HepG2 (cell line): ENCODE measurements around the gene HPS3. TPM values are rescaled to one million over a fixed set of nuclear protein-coding genes. Genes with fewer than 3 reads are reported as not detected.

Source experiments
- ATAC-seq: fragments of 200-7000 bp; cut with Tn5 transposase; 3 replicates; pipeline ENCODE4 v1.9.1; 2020; ENCODE audit warnings: mild to moderate bottlenecking, moderate library complexity
- Bru-seq: library from RNA; stranded (reverse); fragments of 400-500 nt; gene quantifications from one replicate; lab custom pipeline; 2021; lab: Mats Ljungman, UMichigan
- BruChase-seq, 2 experiments: library from RNA; stranded (reverse); fragments of 400-500 nt; gene quantifications; one replicate each; lab custom pipeline; 2021; lab: Mats Ljungman, UMichigan
- BruUV-seq: library from RNA; stranded (reverse); fragments of 400-500 nt; replicated peaks from 2 replicates; lab custom pipeline; 2021; lab: Mats Ljungman, UMichigan
- CTCF ChIA-PET: fragments of 300-600 bp; formaldehyde crosslinking; extraction: SDS; loops from one replicate; lab custom pipeline; 2021; ENCODE audit warnings: low total read pairs, inconsistent platforms, low intra/inter-chr PET ratio; lab: Yijun Ruan, JAX
- POLR2A ChIA-PET: fragments of 350-600 bp; sonication (Branson Sonifier 250); formaldehyde crosslinking; loops from one replicate; lab custom pipeline; 2020; ENCODE audit warnings: antibody characterized with exemption, inconsistent platforms; lab: Yijun Ruan, JAX
- DNase-seq: peaks from one replicate; pipeline ENCODE4 v3.0.0-alpha.2; 2015; ENCODE audit warnings: low spot score
- FAIRE-seq: peaks from 3 replicates; lab custom pipeline; 2011; peaks lifted over from hg19 to GRCh38; lab: Jason Lieb, UNC
- H2AFZ ChIP-seq: one replicate; pipeline ENCODE4 v1.6.1; 2011; ENCODE audit warnings: low read length, inconsistent platforms
- H3K27ac ChIP-seq: fragments of 300-600 bp; 3 replicates; pipeline ENCODE4 v1.8.0; 2011; ENCODE audit warnings: mixed run types, mild to moderate bottlenecking, mixed read lengths, low read length, inconsistent platforms; ENCODE audit not compliant: insufficient read depth; ENCODE audit errors: extremely low read length
- H3K27me3 ChIP-seq, 2 experiments: fragments of 200-600 bp in 1 of 2; 2 replicates in 1 of 2; 3 replicates in 1 of 2; pipeline versions ENCODE4 v1.6.0 to v1.8.0; 2011; ENCODE audit warnings: low read length in 2 of 2, mild to moderate bottlenecking in 2 of 2, moderate library complexity in 2 of 2, inconsistent platforms in 1 of 2; ENCODE audit not compliant: insufficient read depth in 2 of 2, control insufficient read depth in 1 of 2
- H3K36me3 ChIP-seq, 2 experiments: fragments of 200-600 bp in 1 of 2; replicated peaks in 1 of 2; 2 replicates in 1 of 2; 3 replicates in 1 of 2; pipeline versions ENCODE4 v1.5.1 to v1.8.0; 2011; ENCODE audit warnings: low read length in 2 of 2, inconsistent platforms in 1 of 2; ENCODE audit not compliant: insufficient read depth in 2 of 2, control insufficient read depth in 1 of 2
- H3K4me1 ChIP-seq: 2 replicates; pipeline ENCODE4 v1.5.1; 2012; ENCODE audit warnings: low read length, inconsistent platforms; ENCODE audit not compliant: insufficient read depth
- H3K4me2 ChIP-seq: 2 replicates; pipeline ENCODE4 v1.6.0; 2011; ENCODE audit warnings: low read depth, low read length, inconsistent platforms
- H3K4me3 ChIP-seq, 3 experiments: fragments of 200-600 bp in 1 of 3; sonication (generic), shearing (Covaris generic) in 1 of 3; replicated peaks in 1 of 3; 2 replicates each; pipeline ENCODE4 v1.5.1; 2011 to 2016; ENCODE audit warnings: low read length in 3 of 3, inconsistent platforms in 2 of 3, low read depth in 2 of 3, mild to moderate bottlenecking in 2 of 3, control low read depth in 1 of 3, mixed read lengths in 1 of 3; ENCODE audit not compliant: insufficient read depth in 1 of 3
- H3K79me2 ChIP-seq: one replicate; pipeline ENCODE4 v1.6.1; 2011; ENCODE audit warnings: low read length, inconsistent platforms; ENCODE audit not compliant: insufficient read depth
- H3K9ac ChIP-seq: 2 replicates; pipeline ENCODE4 v1.6.0; 2011; ENCODE audit warnings: mild to moderate bottlenecking, low read depth, low read length, inconsistent platforms; ENCODE audit not compliant: insufficient read depth
- H3K9me3 ChIP-seq: 2 replicates; pipeline ENCODE4 v1.5.1; 2012; ENCODE audit warnings: mild to moderate bottlenecking, low read length
- H4K20me1 ChIP-seq: 2 replicates; pipeline ENCODE4 v1.6.0; 2011; ENCODE audit warnings: inconsistent platforms, mild to moderate bottlenecking, low read length, moderate library complexity; ENCODE audit not compliant: insufficient read depth
- AGO2 ChIP-seq: fragments of 200-400 bp; formaldehyde crosslinking; optimal IDR thresholded peaks from 2 replicates; pipeline ENCODE3; 2017; ENCODE audit warnings: mild to moderate bottlenecking, low read depth, low read length, moderate library complexity
- ARHGAP35 ChIP-seq: sonication (generic); formaldehyde crosslinking; IDR thresholded peaks from 2 replicates; pipeline ENCODE4 v1.9.0; 2022; ENCODE audit warnings: mild to moderate bottlenecking, inconsistent platforms, moderate library complexity, missing genetic modification reagents, borderline replicate concordance
- JDP2 ChIP-seq: sonication (generic); formaldehyde crosslinking; IDR thresholded peaks from 2 replicates; pipeline ENCODE4 v1.8.1; 2022; ENCODE audit warnings: missing genetic modification reagents, borderline replicate concordance
- MAFF ChIP-seq: IDR thresholded peaks from 2 replicates; pipeline ENCODE4 v1.6.1; 2011; ENCODE audit warnings: low read depth, low read length, improper control_type of control experiment
- NFE2L2 ChIP-seq: fragments of 150-350 bp; IDR thresholded peaks from 2 replicates; pipeline ENCODE4 v1.6.1; 2014; ENCODE audit warnings: low read length
- NONO ChIP-seq, 2 experiments: fragments of 450-650 bp in 1 of 2; sonication (generic) in 1 of 2; formaldehyde crosslinking in 1 of 2; IDR thresholded peaks in 1 of 2; conservative IDR thresholded peaks in 1 of 2; 2 replicates each; pipeline versions ENCODE4 v1.6.1 to v1.8.0; 2017 to 2022; ENCODE audit warnings: mild to moderate bottlenecking in 1 of 2, missing genetic modification reagents in 1 of 2, moderate library complexity in 1 of 2
- PCBP2 ChIP-seq: fragments of 200-400 bp; formaldehyde crosslinking; optimal IDR thresholded peaks from 2 replicates; pipeline ENCODE3; 2018; ENCODE audit warnings: low read length, low read depth; ENCODE audit not compliant: poor library complexity, severe bottlenecking
- RORA ChIP-seq: sonication (generic); formaldehyde crosslinking; IDR thresholded peaks from 2 replicates; pipeline ENCODE4 v1.5.0; 2020; ENCODE audit warnings: mild to moderate bottlenecking, missing genetic modification reagents, moderate library complexity
- SIX4 ChIP-seq: sonication (generic); formaldehyde crosslinking; IDR thresholded peaks from 2 replicates; pipeline ENCODE4 v1.4.0; 2020; ENCODE audit warnings: missing genetic modification reagents
- SRY ChIP-seq: sonication (generic); formaldehyde crosslinking; IDR thresholded peaks from 2 replicates; pipeline ENCODE4 v1.8.0; 2022; ENCODE audit warnings: mild to moderate bottlenecking, missing genetic modification reagents
- TARDBP ChIP-seq: sonication (generic); formaldehyde crosslinking; IDR thresholded peaks from 2 replicates; pipeline ENCODE4 v1.8.0; 2022; ENCODE audit warnings: mild to moderate bottlenecking, missing genetic modification reagents
- TCF7L2 ChIP-seq: IDR thresholded peaks from 2 replicates; pipeline ENCODE4 v1.6.1; 2011; ENCODE audit warnings: mild to moderate bottlenecking, low read depth, low read length, moderate library complexity
- ZNF17 ChIP-seq: sonication (generic); formaldehyde crosslinking; IDR thresholded peaks from 2 replicates; pipeline ENCODE4 v1.5.0; 2020; ENCODE audit warnings: mild to moderate bottlenecking, missing genetic modification reagents
- ZNF232 ChIP-seq: sonication (generic); formaldehyde crosslinking; IDR thresholded peaks from 2 replicates; pipeline ENCODE4 v1.4.0; 2020; ENCODE audit warnings: missing genetic modification reagents, borderline replicate concordance
- ZNF441 ChIP-seq: sonication (generic); formaldehyde crosslinking; IDR thresholded peaks from 2 replicates; pipeline ENCODE4 v1.7.0; 2021; ENCODE audit warnings: missing genetic modification reagents, borderline replicate concordance
- ZNF563 ChIP-seq: sonication (generic); formaldehyde crosslinking; IDR thresholded peaks from 2 replicates; pipeline ENCODE4 v1.8.0; 2022; ENCODE audit warnings: mild to moderate bottlenecking, moderate library complexity, missing genetic modification reagents
- WGBS: methylation state at CpG from one replicate; pipeline ENCODE4 v1.1.6; 2017; ENCODE audit warnings: low lambda C conversion rate; 5-methylcytosine and 5-hydroxymethylcytosine counted together
- in situ Hi-C: cut with HindIII; loops from 2 replicates; pipeline ENCODE4 v1.10.0; 2017; ENCODE audit warnings: low pct_unique_long_range_greater_than_20kb; ENCODE audit not compliant: extremely low pct_ligation_motif_present
- intact Hi-C: fragments of 100-400 bp; cut with micrococcal nuclease; formaldehyde crosslinking; loops from one replicate; pipeline ENCODE4 v1.10.0; 2022; ENCODE audit not compliant: unreplicated experiment
- long read RNA-seq, 2 experiments: library from RNA in 1 of 2; library from polyadenylated mRNA in 1 of 2; stranded (forward) in 1 of 2; unstranded in 1 of 2; transcript quantifications; one replicate each; pipeline ENCODE4 v2.0.0, GENCODE V29; 2019 to 2022
- polyA minus RNA-seq, 3 experiments: library from RNA; depleted of rRNA, polyadenylated mRNA; stranded (reverse); fragments of >200 nt; gene quantifications; 2 replicates each; pipeline ENCODE4 v1.2.3, GENCODE V29; 2011; ENCODE audit warnings: low replicate concordance in 1 of 3
- polyA plus RNA-seq, 8 experiments: library from polyadenylated mRNA; depleted of rRNA in 3 of 8; stranded (reverse) in 7 of 8; unstranded in 1 of 8; fragments of >200 nt; fragmentation: Illumina TruSeq in 4 of 8; extraction: Trizol in 4 of 8; gene quantifications; 2 replicates each; pipeline versions ENCODE4 v1.2.1 to v1.2.3, GENCODE V29; 2011 to 2016; ENCODE audit warnings: low read depth in 4 of 8, missing spikeins in 1 of 8, mixed read lengths in 1 of 8; ENCODE audit not compliant: insufficient read depth in 1 of 8
- total RNA-seq, 5 experiments: library from RNA; depleted of rRNA; stranded (reverse); fragments of >200 nt; fragmentation: Illumina TruSeq; extraction: Trizol; gene quantifications; 2 replicates each; pipeline ENCODE4 v1.2.3, GENCODE V29; 2016; ENCODE audit warnings: low read depth in 1 of 5

HPS3 gene
- total RNA-seq (2016; rRNA removed; fragmentation: Illumina TruSeq; extraction: Trizol) = 18.9 and 23.6 TPM in 2 replicates
- total RNA-seq (2016; cell fraction: cytosol; rRNA removed; fragmentation: Illumina TruSeq; extraction: Trizol; ENCODE audit: low read depth) = 3.7 and 4.1 TPM in 2 replicates
- 18.6 and 23.4 TPM in 2 replicates for total RNA-seq (2016; cell fraction: insoluble cytoplasmic fraction; rRNA removed; fragmentation: Illumina TruSeq; extraction: Trizol)
- total RNA-seq (2016; cell fraction: membrane; rRNA removed; fragmentation: Illumina TruSeq; extraction: Trizol) = 11.2 and 11.3 TPM in 2 replicates
- total RNA-seq (2016; cell fraction: nucleus; rRNA removed; fragmentation: Illumina TruSeq; extraction: Trizol) = 12.3 and 14.7 TPM in 2 replicates
- 8.7 and 9.5 TPM in 2 replicates for polyA plus RNA-seq (2011; rRNA removed)
- 6.2 and 7.7 TPM in 2 replicates for polyA plus RNA-seq (2011; cell fraction: cytosol; rRNA removed)
- polyA plus RNA-seq (2011; cell fraction: nucleus; rRNA removed) = 8.2 and 10.9 TPM in 2 replicates
- polyA plus RNA-seq (2012) = 14.4 and 16.1 TPM in 2 replicates
- 4.9 and 5.6 TPM in 2 replicates for polyA plus RNA-seq (2016; cell fraction: cytosol; fragmentation: Illumina TruSeq; extraction: Trizol; ENCODE audit: low read depth)
- 22.4 and 24.1 TPM in 2 replicates for polyA plus RNA-seq (2016; cell fraction: insoluble cytoplasmic fraction; fragmentation: Illumina TruSeq; extraction: Trizol; ENCODE audit: low read depth)
- polyA plus RNA-seq (2016; cell fraction: membrane; fragmentation: Illumina TruSeq; extraction: Trizol; ENCODE audit: low read depth) = 5.6 and 8.1 TPM in 2 replicates
- polyA plus RNA-seq (2016; cell fraction: nucleus; fragmentation: Illumina TruSeq; extraction: Trizol; ENCODE audit: insufficient read depth, low read depth) = 17.3 and 20.8 TPM in 2 replicates
- 9.6 and 24.5 TPM in 2 replicates for polyA minus RNA-seq (2011; rRNA and poly(A)+ RNA removed; ENCODE audit: low replicate concordance)
- polyA minus RNA-seq (2011; cell fraction: cytosol; rRNA and poly(A)+ RNA removed) = 7.7 and 8.5 TPM in 2 replicates
- polyA minus RNA-seq (2011; cell fraction: nucleus; rRNA and poly(A)+ RNA removed) = 26.1 and 27.8 TPM in 2 replicates
- Bru-seq, nascent RNA = percentile 70 among the genes with signal in this experiment
- percentile 62 among the genes with signal in this experiment for BruChase-seq, experiment 1, labeled RNA remaining after a 6-hour chase
- BruChase-seq, experiment 2, labeled RNA remaining after a 2-hour chase = percentile 62 among the genes with signal in this experiment
- long read RNA-seq, experiment 1, full-length matches to known transcripts = 10 of 16 reads
- long read RNA-seq, experiment 1, partial matches to known transcripts = 6 of 16 reads
- long read RNA-seq, experiment 1, other reads (novel, unspliced or antisense) = 0 of 16 reads
- long read RNA-seq, experiment 2, full-length matches to known transcripts = 4 of 11 reads
- long read RNA-seq, experiment 2, partial matches to known transcripts = 2 of 11 reads
- long read RNA-seq, experiment 2, other reads (novel, unspliced or antisense) = 5 of 11 reads

GRCh38 chr3:149129326-149130205, at the start of gene HPS3:
Gene HPS3, plus strand, starts transcription at chr3:149129638. Its CDS starts 86 bp downstream, at chr3:149129724.
- H2AFZ ChIP-seq = peak within 1 kb of the TSS; percentile 11
- TF ChIP-seq PCBP2 (no peak), RORA (CRISPR knock-in tag) (no peak), MAFF (no peak), NFE2L2 (no peak), SIX4 (CRISPR knock-in tag) (peak; percentile 16; the same call in 1 of the 2 replicates), ZNF232 (peak; percentile 69; the same call in 1 of the 2 replicates), SRY (CRISPR knock-in tag) (peak; percentile 88), AGO2 (peak; percentile 70), NONO (IDR thresholded peaks at IDR 0.05) (no peak), NONO (CRISPR knock-in tag; conservative IDR thresholded peaks at IDR 0.05) (peak; percentile 89), ZNF17 (CRISPR knock-in tag) (no peak), TARDBP (CRISPR knock-in tag) (peak; percentile 85), JDP2 (no peak), ARHGAP35 (CRISPR knock-in tag) (peak; percentile 81; the same call in 1 of the 2 replicates), ZNF563 (peak; percentile 74), ZNF441 (CRISPR knock-in tag) (peak; percentile 73; the same call in 1 of the 2 replicates), TCF7L2 (no peak)

More at GRCh38 chr3:149129326-149130205, at the start of gene HPS3:
- under 1% methylated on average over 18 of the region's 84 CpGs for WGBS
- intact Hi-C loops (loop anchor here (1.0 to 5.0 kb wide), 4 partner anchors 78 to 238 kb away; partner anchors contain the start of gene CP), in situ Hi-C loops (loop anchor here (10.0 kb wide), 1 partner anchor 355 kb away; no protein-coding TSS in a partner anchor)
- ATAC-seq = peak; percentile 96
- peaks cover 14% of the 10 kb centered on the region for H3K79me2 ChIP-seq
- peaks cover 47% of the 10 kb centered on the region for H3K4me1 ChIP-seq
- H3K36me3 ChIP-seq = no peaks in the 10 kb centered on the region
- H3K4me2 ChIP-seq = peak within 1 kb of the TSS; percentile 86
- no TSS peak for BruUV-seq
- ChIA-PET CTCF (no interaction called here), POLR2A (interaction anchor here (0.8 to 1.8 kb wide), 15 partner anchors 9 to 364 kb away, joined by 3 to 9 read pairs (median 4); partner anchors contain the start of genes GYG1 and HLTF)
- FAIRE-seq = no peak
- H3K27me3 ChIP-seq = no peaks in the 10 kb centered on the region; a peak in 1 of 5 replicates
- H3K4me3 ChIP-seq = peak within 1 kb of the TSS; percentile 78 to 95 (median 92)
- DNase-seq = peak; percentile 79
- peak within 1 kb of the TSS; percentile 74 for H3K27ac ChIP-seq
- peak within 1 kb of the TSS; percentile 68 for H3K9ac ChIP-seq
- H4K20me1 ChIP-seq = no peaks in the 10 kb centered on the region; the same call in 1 of the 2 replicates
- no peaks in the 10 kb centered on the region for H3K9me3 ChIP-seq
